ENCODE data around the gene GID8. TPM values are rescaled to one million over a fixed set of nuclear protein-coding genes. Genes with fewer than 3 reads are reported as not detected.

Gene GID8
- total and polyA plus RNA-seq, 2 of the 13 experiments (the other 11 are each of a cell fraction or from before 2014, with no cell fraction given), result 39.6 to 59.8 TPM

DNA sequence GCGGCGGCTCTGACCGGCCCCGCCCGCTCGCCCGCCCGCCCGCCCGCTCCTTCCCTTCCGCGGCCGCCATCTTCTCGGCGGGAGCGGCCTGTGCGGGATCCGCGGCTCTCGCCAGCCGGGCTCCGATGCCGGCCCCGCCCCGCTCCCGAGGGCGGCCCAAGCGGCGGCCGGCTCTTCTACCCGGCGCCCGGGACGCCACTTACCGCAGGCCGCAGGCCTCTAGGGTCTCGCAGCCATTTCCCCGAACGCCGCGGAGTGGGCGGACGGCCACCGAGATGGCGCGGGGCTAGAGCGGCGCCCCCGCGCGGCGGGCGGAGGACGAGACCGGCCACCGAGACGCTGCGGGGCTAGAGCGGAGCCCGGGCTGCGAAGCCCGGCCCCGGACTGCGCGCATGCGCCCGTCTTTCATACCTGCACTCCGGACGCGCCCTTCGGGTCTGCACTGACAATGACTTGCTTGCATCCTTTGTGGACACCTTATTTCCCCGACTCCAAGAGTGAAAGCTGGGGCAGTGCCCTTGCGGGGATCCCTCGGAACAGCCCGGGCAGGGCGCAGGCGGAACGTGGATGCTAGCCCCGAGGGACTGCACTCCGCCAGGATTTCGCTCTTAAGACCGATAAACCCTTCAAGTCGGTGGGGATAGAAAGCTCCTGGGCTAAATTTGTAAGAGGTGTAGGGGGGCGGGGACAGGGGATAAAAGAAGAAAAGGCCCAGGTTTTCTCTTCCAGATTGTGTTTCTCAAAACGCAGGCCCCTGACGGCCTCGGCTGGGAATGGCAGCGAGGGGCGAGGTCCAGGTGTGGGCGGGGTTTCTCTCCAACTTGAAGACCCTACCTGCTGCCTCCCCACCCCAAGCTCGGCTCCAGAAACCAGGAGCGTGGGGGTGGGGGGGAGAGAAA is 11.5 kb upstream of the GID8 start, which contains the start of gene DIDO1 (continued):
- no peak for TF ChIP-seq HNF1A (IDR thresholded peaks at IDR 0.05; ENCODE audit: low read depth)
- peak; percentile 58 for TF ChIP-seq HNF1A (CRISPR knock-in tag; IDR thresholded peaks at IDR 0.05; ENCODE audit: borderline replicate concordance)
- TF ChIP-seq ZNF143 (CRISPR knock-in tag; IDR thresholded peaks at IDR 0.05), result no peak; the same call in 1 of the 2 replicates
- TF ChIP-seq FIP1L1 (IDR thresholded peaks at IDR 0.05; ENCODE audit: borderline replicate concordance, insufficient read depth, low read depth, low read length), result peak; percentile 72; the same call in 1 of the 2 replicates
- no peak; the same call in 1 of the 2 replicates for TF ChIP-seq SNRNP70 (IDR thresholded peaks at IDR 0.05; ENCODE audit: low read depth, low read length)
- TF ChIP-seq TARDBP (CRISPR knock-in tag; IDR thresholded peaks at IDR 0.05), result peak; percentile 93
- TF ChIP-seq ZNF282 (IDR thresholded peaks at IDR 0.05; ENCODE audit: partially characterized antibody), result no peak
- 0 out of 2 replicates have a peak, but pooled peaks have one; percentile 32 for TF ChIP-seq ZNF557 (CRISPR knock-in tag; IDR thresholded peaks at IDR 0.05)
- peak; percentile 79; the same call in 1 of the 2 replicates for TF ChIP-seq NRL (CRISPR knock-in tag; IDR thresholded peaks at IDR 0.05; ENCODE audit: borderline replicate concordance)
- peak; percentile 90; the same call in 1 of the 2 replicates for TF ChIP-seq ZNF44 (CRISPR knock-in tag; IDR thresholded peaks at IDR 0.05)
- peak; percentile 60; the same call in 1 of the 2 replicates for TF ChIP-seq RFXANK (CRISPR knock-in tag; IDR thresholded peaks at IDR 0.05)
- TF ChIP-seq NCOA2 (CRISPR knock-in tag; IDR thresholded peaks at IDR 0.05), result peak; percentile 49; the same call in 1 of the 2 replicates
- no peak for TF ChIP-seq CENPX (CRISPR knock-in tag; IDR thresholded peaks at IDR 0.05)
- peak; percentile 47; the same call in 1 of the 2 replicates for TF ChIP-seq MXD1 (CRISPR knock-in tag; IDR thresholded peaks at IDR 0.05)
- no peak for TF ChIP-seq ONECUT2 (CRISPR knock-in tag; IDR thresholded peaks at IDR 0.05)
- TF ChIP-seq BATF2 (CRISPR knock-in tag; IDR thresholded peaks at IDR 0.05), result 0 out of 2 replicates have a peak, but pooled peaks have one; percentile 81
